Measurements from ENCODE around the gene MYH7. TPM values are rescaled to one million over a fixed set of nuclear protein-coding genes. Genes with fewer than 3 reads are reported as not detected.

The MYH7 gene
- polyA plus RNA-seq, 2 of the 4 experiments (the other 2 are of a cell fraction): not detected

GRCh38 chr14:23382276-23382675 is 53.2 kb downstream of the MYH7 start:
- Histone ChIP-seq H3K4me1 (no peaks in the 10 kb centered on the region), H3K27ac (no peak overlapping the region), H3K9me3 (no peaks in the 10 kb centered on the region), H3K4me2 (no peak overlapping the region), H3K4me3 (no peak overlapping the region)
- ATAC-seq (no peak), FAIRE-seq (no peak), DNase-seq (ENCODE audit: low read depth in 1 of 2, low spot score in 1 of 2) (no peak)
- 60% methylated on average over 6 of the region's 6 CpGs for WGBS (ENCODE audit: missing lambda C conversion rate)
- ChIA-PET CTCF (interaction anchor here (0.5 to 11.1 kb wide), 9 partner anchors 9 to 307 kb away, joined by 3 to 186 read pairs (median 5); partner anchors contain the start of gene IL25), POLR2A (no interaction called here)
- TF ChIP-seq ZC3H11A (IDR thresholded peaks at IDR 0.05) (no peak), ATOH8 (CRISPR knock-in tag; IDR thresholded peaks at IDR 0.05; ENCODE audit: low read depth) (no peak), EP300 (IDR thresholded peaks at IDR 0.05) (no peak), TP53 (CRISPR knock-in tag; IDR thresholded peaks at IDR 0.05) (no peak), CHD2 (IDR thresholded peaks at IDR 0.05; ENCODE audit: low read length, partially characterized antibody) (no peak), REST (IDR thresholded peaks at IDR 0.05) (no peak), CHD4 (IDR thresholded peaks at IDR 0.05; ENCODE audit: borderline replicate concordance) (no peak)
- TF ChIP-seq, protein P1, sequence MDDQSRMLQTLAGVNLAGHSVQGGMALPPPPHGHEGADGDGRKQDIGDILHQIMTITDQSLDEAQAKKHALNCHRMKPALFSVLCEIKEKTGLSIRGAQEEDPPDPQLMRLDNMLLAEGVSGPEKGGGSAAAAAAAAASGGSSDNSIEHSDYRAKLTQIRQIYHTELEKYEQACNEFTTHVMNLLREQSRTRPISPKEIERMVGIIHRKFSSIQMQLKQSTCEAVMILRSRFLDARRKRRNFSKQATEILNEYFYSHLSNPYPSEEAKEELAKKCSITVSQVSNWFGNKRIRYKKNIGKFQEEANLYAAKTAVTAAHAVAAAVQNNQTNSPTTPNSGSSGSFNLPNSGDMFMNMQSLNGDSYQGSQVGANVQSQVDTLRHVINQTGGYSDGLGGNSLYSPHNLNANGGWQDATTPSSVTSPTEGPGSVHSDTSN (IDR thresholded peaks at IDR 0.05): no peak

DNA sequence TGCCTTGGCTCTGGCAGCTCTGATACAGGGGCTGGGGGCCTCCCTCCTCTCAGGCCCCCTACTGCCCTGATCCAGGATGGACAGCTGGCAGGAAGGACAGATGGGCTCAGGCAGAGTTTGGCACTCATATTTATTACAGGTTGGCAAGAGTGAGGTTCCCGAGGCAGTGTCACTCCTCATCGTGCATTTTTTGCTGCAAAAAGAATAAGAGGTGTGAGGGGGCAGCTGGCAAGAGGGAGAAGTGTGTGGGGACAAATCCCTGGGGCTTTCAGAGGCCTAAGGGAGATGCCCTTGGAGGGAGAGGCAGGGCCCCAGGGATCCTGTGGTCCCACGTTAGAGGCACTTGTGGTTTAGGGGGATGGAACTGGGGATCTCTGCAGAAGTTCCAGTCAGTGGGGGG is 53.6 kb downstream of the MYH7 start:
- TF ChIP-seq CHD2 (IDR thresholded peaks at IDR 0.05; ENCODE audit: low read length, partially characterized antibody) (no peak), RCOR1 (IDR thresholded peaks at IDR 0.05; ENCODE audit: low read depth, low read length) (no peak), MAZ (IDR thresholded peaks at IDR 0.05; ENCODE audit: borderline replicate concordance, low read depth, low read length) (no peak), POLR2AphosphoS2 (conservative IDR thresholded peaks at IDR 0.05; ENCODE audit: low read length) (no peak), SMC3 (IDR thresholded peaks at IDR 0.05) (no peak), RAD21 (conservative IDR thresholded peaks at IDR 0.05 in 1 of 2, IDR thresholded peaks at IDR 0.05 in 1 of 2) (no peak), CEBPB (IDR thresholded peaks at IDR 0.05) (no peak), PHF8 (IDR thresholded peaks at IDR 0.05; ENCODE audit: borderline replicate concordance, low read depth) (no peak)
- TF ChIP-seq, protein P1 (IDR thresholded peaks at IDR 0.05): no peak
- no peak for DNase-seq (ENCODE audit: low read depth in 1 of 2, low spot score in 1 of 2)
- POLR2A ChIA-PET: no interaction called here
- Histone ChIP-seq H3K9me3 (no peaks in the 10 kb centered on the region), H3K27ac (no peak overlapping the region), H3K4me3 (no peak overlapping the region), H3K4me2 (no peak overlapping the region), H3K4me1 (no peaks in the 10 kb centered on the region)
- CTCF ChIA-PET: interaction anchor here (0.6 to 11.1 kb wide), 9 partner anchors 9 to 307 kb away, joined by 3 to 186 read pairs (median 5); partner anchors contain the start of gene IL25
- no peak for FAIRE-seq
- 4% methylated on average over 3 of the region's 3 CpGs for WGBS (ENCODE audit: missing lambda C conversion rate)
- ATAC-seq: no peak

DNA sequence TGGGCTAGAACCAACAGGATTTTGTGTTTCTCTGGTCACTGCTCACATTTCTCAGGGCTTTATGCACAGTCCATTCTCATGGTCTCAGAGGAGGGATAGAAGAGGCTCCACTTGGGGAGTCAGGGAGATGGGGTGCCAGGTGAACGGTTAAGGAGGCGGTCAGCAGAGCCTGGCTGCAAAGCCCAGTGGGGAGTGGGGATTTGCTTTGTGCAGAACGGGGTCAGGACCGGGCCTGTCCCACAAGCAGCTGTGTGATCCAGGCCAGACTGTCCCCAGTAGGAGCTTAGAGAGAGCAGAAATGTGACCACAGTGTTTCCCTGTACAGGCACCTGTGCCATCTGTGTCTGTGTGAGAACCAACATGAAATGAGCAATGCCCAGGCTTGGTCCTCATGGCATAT is 54.5 kb downstream of the MYH7 start:
- DNase-seq (ENCODE audit: low read depth in 1 of 2, low spot score in 1 of 2): no peak
- WGBS (ENCODE audit: missing lambda C conversion rate): 41% methylated on average over 4 of the region's 4 CpGs
- Histone ChIP-seq H3K4me2 (no peak overlapping the region), H3K4me3 (no peak overlapping the region), H3K4me1 (no peaks in the 10 kb centered on the region), H3K27ac (no peak overlapping the region), H3K9me3 (no peaks in the 10 kb centered on the region)
- no peak for ATAC-seq
- ChIA-PET CTCF (interaction anchor here (0.9 to 11.1 kb wide), 22 partner anchors 13 to 260 kb away, joined by 3 to 186 read pairs (median 8); partner anchors contain the start of genes MYH7 and SLC22A17), POLR2A (interaction anchor here (1.6 kb wide), 1 partner anchor 54 kb away, joined by 4 read pairs; no protein-coding TSS in a partner anchor)
- FAIRE-seq: no peak
- no peak for TF ChIP-seq TP53 (CRISPR knock-in tag; IDR thresholded peaks at IDR 0.05)
- TF ChIP-seq JUNB (IDR thresholded peaks at IDR 0.05): no peak
- no peak for TF ChIP-seq ELK1 (IDR thresholded peaks at IDR 0.05; ENCODE audit: low read depth, low read length)
- no peak for TF ChIP-seq RCOR1 (IDR thresholded peaks at IDR 0.05; ENCODE audit: low read depth, low read length)
- TF ChIP-seq HOXB13 (CRISPR knock-in tag; IDR thresholded peaks at IDR 0.05; ENCODE audit: low read depth): no peak
- TF ChIP-seq JUN (IDR thresholded peaks at IDR 0.05): no peak
- no peak for TF ChIP-seq ESRRA (IDR thresholded peaks at IDR 0.05; ENCODE audit: borderline replicate concordance, low read length)
- TF ChIP-seq CHD4 (IDR thresholded peaks at IDR 0.05; ENCODE audit: borderline replicate concordance): no peak
- no peak for TF ChIP-seq BCL3 (IDR thresholded peaks at IDR 0.05)
- no peak for TF ChIP-seq POLR2A (IDR thresholded peaks at IDR 0.05; ENCODE audit: low read length)
- TF ChIP-seq MAFK (IDR thresholded peaks at IDR 0.05; ENCODE audit: partially characterized antibody): no peak
- TF ChIP-seq HEYL (CRISPR knock-in tag; IDR thresholded peaks at IDR 0.05): no peak
- no peak for TF ChIP-seq FOSB (CRISPR knock-in tag; IDR thresholded peaks at IDR 0.05)

Data from A549 (cell line).